B cell (primary cell): ENCODE data around the gene ZBTB34.

Source experiments
- EZH2 ChIP-seq: IDR thresholded peaks from 2 replicates; pipeline ENCODE4 v1.6.1; 2012; ENCODE audit warnings: borderline replicate concordance, low read depth, mild to moderate bottlenecking, moderate library complexity, low read length; ENCODE audit not compliant: insufficient read depth, poor library complexity, severe bottlenecking
- TF ChIP-seq, protein P1 (sequence below): fragments of 200-600 bp; IDR thresholded peaks from one replicate; pipeline ENCODE4 v1.8.0; 2022; ENCODE audit warnings: antibody characterized with exemption, mild to moderate bottlenecking

DNA sequence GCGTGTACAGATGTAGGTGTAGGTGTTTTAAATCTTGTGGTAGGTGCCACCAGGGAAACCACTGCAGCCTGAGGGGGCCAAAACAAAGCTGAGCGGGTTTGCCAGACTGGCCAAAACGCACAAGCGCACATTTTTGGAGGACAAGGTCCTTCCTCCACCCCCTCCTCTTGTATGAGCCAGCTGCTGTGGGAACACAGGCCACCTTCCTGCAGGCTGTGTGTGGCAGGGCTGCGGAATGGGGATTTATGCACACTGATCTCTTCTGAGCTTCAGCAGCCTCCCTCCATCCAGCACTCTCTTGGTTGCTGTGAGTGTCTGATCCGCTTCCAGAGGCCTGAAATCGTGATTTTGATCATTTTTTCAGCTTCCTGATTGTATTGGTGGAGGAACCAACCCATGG lies 33.2 kb upstream of the ZBTB34 start:
- TF ChIP-seq, protein P1, sequence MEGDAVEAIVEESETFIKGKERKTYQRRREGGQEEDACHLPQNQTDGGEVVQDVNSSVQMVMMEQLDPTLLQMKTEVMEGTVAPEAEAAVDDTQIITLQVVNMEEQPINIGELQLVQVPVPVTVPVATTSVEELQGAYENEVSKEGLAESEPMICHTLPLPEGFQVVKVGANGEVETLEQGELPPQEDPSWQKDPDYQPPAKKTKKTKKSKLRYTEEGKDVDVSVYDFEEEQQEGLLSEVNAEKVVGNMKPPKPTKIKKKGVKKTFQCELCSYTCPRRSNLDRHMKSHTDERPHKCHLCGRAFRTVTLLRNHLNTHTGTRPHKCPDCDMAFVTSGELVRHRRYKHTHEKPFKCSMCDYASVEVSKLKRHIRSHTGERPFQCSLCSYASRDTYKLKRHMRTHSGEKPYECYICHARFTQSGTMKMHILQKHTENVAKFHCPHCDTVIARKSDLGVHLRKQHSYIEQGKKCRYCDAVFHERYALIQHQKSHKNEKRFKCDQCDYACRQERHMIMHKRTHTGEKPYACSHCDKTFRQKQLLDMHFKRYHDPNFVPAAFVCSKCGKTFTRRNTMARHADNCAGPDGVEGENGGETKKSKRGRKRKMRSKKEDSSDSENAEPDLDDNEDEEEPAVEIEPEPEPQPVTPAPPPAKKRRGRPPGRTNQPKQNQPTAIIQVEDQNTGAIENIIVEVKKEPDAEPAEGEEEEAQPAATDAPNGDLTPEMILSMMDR: no peak
- TF ChIP-seq EZH2: no peak
